ENCODE data around the gene RBM20. TPM values are rescaled to one million over a fixed set of nuclear protein-coding genes. Genes with fewer than 3 reads are reported as not detected.

Gene RBM20
- total and polyA plus RNA-seq, 2 of the 13 experiments (the other 11 are each of a cell fraction or from before 2014, with no cell fraction given) = 0.02 to 0.22 TPM

DNA sequence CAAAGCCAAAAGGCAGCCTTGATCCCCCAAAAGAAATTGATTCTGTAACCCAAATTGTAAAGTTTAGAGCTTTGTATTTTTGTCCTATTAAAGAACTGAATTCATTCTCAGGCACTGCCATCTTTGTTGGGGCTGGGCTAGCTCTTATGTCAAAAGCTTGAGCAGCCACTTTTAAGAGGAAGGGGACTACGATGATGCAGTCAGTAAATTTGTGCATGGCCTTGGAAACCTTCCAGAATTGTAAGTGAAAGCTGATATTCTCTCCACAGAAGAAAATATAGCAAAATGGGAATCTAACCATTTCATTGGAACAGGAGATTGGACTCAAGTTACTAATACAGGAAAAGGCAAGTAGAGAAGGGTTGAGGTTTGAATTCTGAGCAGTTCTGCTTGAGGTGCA lies 50.1 kb downstream of the RBM20 start:
- Histone ChIP-seq H3K4me1 (ENCODE audit: insufficient read depth, low read length) (no peaks in the 10 kb centered on the region), H3K9ac (ENCODE audit: insufficient read depth, low read depth, low read length) (no peak overlapping the region), H3K4me3 (replicated peaks in 1 of 3; ENCODE audit: insufficient read depth in 1 of 3, low read depth in 2 of 3, low read length in 3 of 3) (no peak overlapping the region), H3K4me2 (ENCODE audit: low read depth, low read length) (no peak overlapping the region), H3K36me3 (replicated peaks in 1 of 2; ENCODE audit: control insufficient read depth in 1 of 2, insufficient read depth in 2 of 2, low read length in 2 of 2) (no peaks in the 10 kb centered on the region), H4K20me1 (ENCODE audit: insufficient read depth, low read length) (no peaks in the 10 kb centered on the region), H3K27me3 (ENCODE audit: control insufficient read depth in 1 of 2, insufficient read depth in 2 of 2, low read length in 2 of 2) (peaks cover 0 to 3% of the 10 kb centered on the region in 2 experiments; a peak in 1 of 5 replicates), H3K79me2 (ENCODE audit: insufficient read depth, low read length) (no peaks in the 10 kb centered on the region), H3K9me3 (ENCODE audit: low read length) (no peaks in the 10 kb centered on the region), H3K27ac (ENCODE audit: extremely low read length, insufficient read depth, low read length) (no peak overlapping the region), H2AFZ (ENCODE audit: low read length) (no peak overlapping the region)
- FAIRE-seq = no peak
- BruUV-seq (replicated peaks) = no TSS peak
- DNase-seq (ENCODE audit: low spot score) = no peak
- POLR2A ChIA-PET = no interaction called here
- no peak for ATAC-seq
- 15% methylated on average over 1 of the region's 1 CpG for WGBS (ENCODE audit: low lambda C conversion rate)
- CTCF ChIA-PET (ENCODE audit: low intra/inter-chr PET ratio, low total read pairs) = no interaction called here
- in situ Hi-C loops (cut with HindIII; ENCODE audit: extremely low pct_ligation_motif_present, low pct_unique_long_range_greater_than_20kb) = no loop called here
- intact Hi-C loops (cut with micrococcal nuclease; ENCODE audit: unreplicated experiment) = no loop called here
- TF ChIP-seq ZNF589 (CRISPR knock-in tag; conservative IDR thresholded peaks at IDR 0.05) (no peak), POGZ (CRISPR knock-in tag; IDR thresholded peaks at IDR 0.05) (no peak), ZBTB8A (CRISPR knock-in tag; IDR thresholded peaks at IDR 0.05; ENCODE audit: borderline replicate concordance, low read depth) (no peak), ZNF703 (CRISPR knock-in tag; IDR thresholded peaks at IDR 0.05; ENCODE audit: borderline replicate concordance) (no peak)
- TF ChIP-seq, protein P1, sequence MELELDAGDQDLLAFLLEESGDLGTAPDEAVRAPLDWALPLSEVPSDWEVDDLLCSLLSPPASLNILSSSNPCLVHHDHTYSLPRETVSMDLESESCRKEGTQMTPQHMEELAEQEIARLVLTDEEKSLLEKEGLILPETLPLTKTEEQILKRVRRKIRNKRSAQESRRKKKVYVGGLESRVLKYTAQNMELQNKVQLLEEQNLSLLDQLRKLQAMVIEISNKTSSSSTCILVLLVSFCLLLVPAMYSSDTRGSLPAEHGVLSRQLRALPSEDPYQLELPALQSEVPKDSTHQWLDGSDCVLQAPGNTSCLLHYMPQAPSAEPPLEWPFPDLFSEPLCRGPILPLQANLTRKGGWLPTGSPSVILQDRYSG (CRISPR knock-in tag; IDR thresholded peaks at IDR 0.05) = no peak
- TF ChIP-seq, protein P2, sequence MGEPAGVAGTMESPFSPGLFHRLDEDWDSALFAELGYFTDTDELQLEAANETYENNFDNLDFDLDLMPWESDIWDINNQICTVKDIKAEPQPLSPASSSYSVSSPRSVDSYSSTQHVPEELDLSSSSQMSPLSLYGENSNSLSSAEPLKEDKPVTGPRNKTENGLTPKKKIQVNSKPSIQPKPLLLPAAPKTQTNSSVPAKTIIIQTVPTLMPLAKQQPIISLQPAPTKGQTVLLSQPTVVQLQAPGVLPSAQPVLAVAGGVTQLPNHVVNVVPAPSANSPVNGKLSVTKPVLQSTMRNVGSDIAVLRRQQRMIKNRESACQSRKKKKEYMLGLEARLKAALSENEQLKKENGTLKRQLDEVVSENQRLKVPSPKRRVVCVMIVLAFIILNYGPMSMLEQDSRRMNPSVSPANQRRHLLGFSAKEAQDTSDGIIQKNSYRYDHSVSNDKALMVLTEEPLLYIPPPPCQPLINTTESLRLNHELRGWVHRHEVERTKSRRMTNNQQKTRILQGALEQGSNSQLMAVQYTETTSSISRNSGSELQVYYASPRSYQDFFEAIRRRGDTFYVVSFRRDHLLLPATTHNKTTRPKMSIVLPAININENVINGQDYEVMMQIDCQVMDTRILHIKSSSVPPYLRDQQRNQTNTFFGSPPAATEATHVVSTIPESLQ (CRISPR knock-in tag; conservative IDR thresholded peaks at IDR 0.05) = no peak
